ENCODE data around the gene GNAO1. TPM values are rescaled to one million over a fixed set of nuclear protein-coding genes. Genes with fewer than 3 reads are reported as not detected.

Gene GNAO1
- total RNA-seq, 1 donor from 2014 or later = 250 TPM

GRCh38 chr16:56288019-56288418 lies 96.7 kb downstream of the GNAO1 start:
- Mint-ChIP-seq H3K9me3 (ENCODE audit: unreplicated experiment) (peaks cover 19% of the 10 kb centered on the region), H3K27ac (ENCODE audit: unreplicated experiment) (no peak overlapping the region), H3K4me3 (ENCODE audit: unreplicated experiment) (no peak overlapping the region), H3K27me3 (ENCODE audit: unreplicated experiment) (peaks cover 7% of the 10 kb centered on the region), H3K4me1 (ENCODE audit: low read depth, unreplicated experiment) (peaks cover 35% of the 10 kb centered on the region), H3K36me3 (ENCODE audit: unreplicated experiment) (no peaks in the 10 kb centered on the region)
- TF ChIP-seq, protein P1, sequence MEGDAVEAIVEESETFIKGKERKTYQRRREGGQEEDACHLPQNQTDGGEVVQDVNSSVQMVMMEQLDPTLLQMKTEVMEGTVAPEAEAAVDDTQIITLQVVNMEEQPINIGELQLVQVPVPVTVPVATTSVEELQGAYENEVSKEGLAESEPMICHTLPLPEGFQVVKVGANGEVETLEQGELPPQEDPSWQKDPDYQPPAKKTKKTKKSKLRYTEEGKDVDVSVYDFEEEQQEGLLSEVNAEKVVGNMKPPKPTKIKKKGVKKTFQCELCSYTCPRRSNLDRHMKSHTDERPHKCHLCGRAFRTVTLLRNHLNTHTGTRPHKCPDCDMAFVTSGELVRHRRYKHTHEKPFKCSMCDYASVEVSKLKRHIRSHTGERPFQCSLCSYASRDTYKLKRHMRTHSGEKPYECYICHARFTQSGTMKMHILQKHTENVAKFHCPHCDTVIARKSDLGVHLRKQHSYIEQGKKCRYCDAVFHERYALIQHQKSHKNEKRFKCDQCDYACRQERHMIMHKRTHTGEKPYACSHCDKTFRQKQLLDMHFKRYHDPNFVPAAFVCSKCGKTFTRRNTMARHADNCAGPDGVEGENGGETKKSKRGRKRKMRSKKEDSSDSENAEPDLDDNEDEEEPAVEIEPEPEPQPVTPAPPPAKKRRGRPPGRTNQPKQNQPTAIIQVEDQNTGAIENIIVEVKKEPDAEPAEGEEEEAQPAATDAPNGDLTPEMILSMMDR (IDR thresholded peaks at IDR 0.05; ENCODE audit: partially characterized antibody, unreplicated experiment) = no peak
- DNase-seq = no peak

GRCh38 chr16:56289416-56289815 lies 98.1 kb downstream of the GNAO1 start:
- H3K27ac Mint-ChIP-seq (ENCODE audit: unreplicated experiment) = peak overlapping the region; percentile 88
- TF ChIP-seq, protein P1 (IDR thresholded peaks at IDR 0.05; ENCODE audit: partially characterized antibody, unreplicated experiment) = no peak
- H3K4me3 Mint-ChIP-seq (ENCODE audit: unreplicated experiment) = no peak overlapping the region
- H3K9me3 Mint-ChIP-seq (ENCODE audit: unreplicated experiment) = peaks cover 14% of the 10 kb centered on the region
- H3K36me3 Mint-ChIP-seq (ENCODE audit: unreplicated experiment) = no peaks in the 10 kb centered on the region
- DNase-seq = no peak
- H3K4me1 Mint-ChIP-seq (ENCODE audit: low read depth, unreplicated experiment) = peaks cover 32% of the 10 kb centered on the region
- H3K27me3 Mint-ChIP-seq (ENCODE audit: unreplicated experiment) = peaks cover 7% of the 10 kb centered on the region

DNA sequence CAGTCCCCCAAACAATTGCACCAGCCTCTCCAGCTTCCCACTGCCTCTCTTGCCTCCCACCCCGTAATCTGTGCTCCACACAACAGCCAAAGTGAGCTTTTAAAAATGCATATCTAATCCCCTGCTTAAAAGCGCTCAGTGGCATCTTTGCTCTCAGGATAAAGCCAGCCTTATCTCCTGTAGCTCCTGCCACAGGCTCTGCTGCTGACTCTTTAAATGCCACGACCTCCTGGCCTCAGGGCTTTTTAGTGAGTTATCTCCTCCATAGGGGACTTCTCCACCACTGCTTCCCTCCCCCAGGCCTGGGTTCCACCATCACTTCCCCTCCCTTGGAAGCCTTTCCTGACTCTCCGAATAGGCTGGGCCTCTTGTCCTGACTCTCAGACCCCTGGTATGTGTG lies 98.6 kb downstream of the GNAO1 start:
- Mint-ChIP-seq H3K36me3 (ENCODE audit: unreplicated experiment) (no peaks in the 10 kb centered on the region), H3K27ac (ENCODE audit: unreplicated experiment) (peak overlapping the region; percentile 88), H3K27me3 (ENCODE audit: unreplicated experiment) (peaks cover 7% of the 10 kb centered on the region), H3K9me3 (ENCODE audit: unreplicated experiment) (peaks cover 14% of the 10 kb centered on the region), H3K4me1 (ENCODE audit: low read depth, unreplicated experiment) (peaks cover 32% of the 10 kb centered on the region), H3K4me3 (ENCODE audit: unreplicated experiment) (peak overlapping the region; percentile 16)
- DNase-seq = no peak
- TF ChIP-seq, protein P1 (IDR thresholded peaks at IDR 0.05; ENCODE audit: partially characterized antibody, unreplicated experiment) = no peak

DNA sequence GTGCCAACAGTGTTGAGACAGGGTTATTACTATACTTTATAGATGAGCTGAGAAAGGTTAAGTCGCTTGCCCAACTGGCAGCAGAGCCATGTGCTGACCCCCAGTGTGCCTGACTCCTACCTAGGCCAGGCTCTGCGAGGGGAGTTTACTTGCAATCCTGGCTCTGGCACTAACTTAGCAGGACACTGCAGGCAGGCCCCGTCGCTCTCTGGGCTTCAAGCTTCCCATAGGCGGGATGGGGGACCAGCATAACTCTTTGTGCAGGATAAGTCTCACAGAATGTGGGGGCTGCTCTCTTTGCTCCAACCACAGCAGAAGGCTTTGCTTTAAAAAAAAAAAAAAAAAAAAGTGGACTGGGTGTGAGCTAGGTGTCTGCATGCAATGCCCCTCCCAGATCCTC lies 102.7 kb downstream of the GNAO1 start:
- Mint-ChIP-seq H3K4me1 (ENCODE audit: low read depth, unreplicated experiment) (peaks cover 32% of the 10 kb centered on the region), H3K4me3 (ENCODE audit: unreplicated experiment) (no peak overlapping the region), H3K9me3 (ENCODE audit: unreplicated experiment) (peaks cover 11% of the 10 kb centered on the region), H3K27me3 (ENCODE audit: unreplicated experiment) (peaks cover 9% of the 10 kb centered on the region), H3K36me3 (ENCODE audit: unreplicated experiment) (no peaks in the 10 kb centered on the region), H3K27ac (ENCODE audit: unreplicated experiment) (no peak overlapping the region)
- no peak for DNase-seq
- TF ChIP-seq, protein P1 (IDR thresholded peaks at IDR 0.05; ENCODE audit: partially characterized antibody, unreplicated experiment) = no peak

DNA sequence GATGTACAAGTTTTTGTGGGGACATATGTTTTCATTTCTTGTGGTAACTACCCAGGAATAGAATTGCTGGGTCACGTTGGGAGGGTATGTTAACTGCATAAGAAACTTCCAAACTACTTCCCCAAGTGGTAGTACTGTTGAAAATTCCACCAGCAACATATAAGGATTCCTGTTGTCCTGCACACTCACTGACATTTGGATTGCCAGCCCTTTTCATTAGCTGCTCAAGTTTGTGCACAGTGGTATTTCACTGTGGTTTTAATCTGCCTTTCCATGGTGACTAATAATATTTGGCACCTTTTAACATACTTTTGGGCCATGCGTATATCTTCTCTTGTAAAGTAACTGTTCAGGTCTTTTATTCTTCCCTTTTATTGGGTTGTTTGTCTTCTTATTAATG lies 103.3 kb downstream of the GNAO1 start:
- Mint-ChIP-seq H3K36me3 (ENCODE audit: unreplicated experiment) (no peaks in the 10 kb centered on the region), H3K27ac (ENCODE audit: unreplicated experiment) (no peak overlapping the region), H3K4me3 (ENCODE audit: unreplicated experiment) (no peak overlapping the region)

More for the DNA sequence above, 103.3 kb downstream of the GNAO1 start:
- DNase-seq = no peak
- TF ChIP-seq, protein P1 (IDR thresholded peaks at IDR 0.05; ENCODE audit: partially characterized antibody, unreplicated experiment) = no peak
- H3K9me3 Mint-ChIP-seq (ENCODE audit: unreplicated experiment) = peaks cover 5% of the 10 kb centered on the region
- peaks cover 30% of the 10 kb centered on the region for H3K4me1 Mint-ChIP-seq (ENCODE audit: low read depth, unreplicated experiment)
- peaks cover 8% of the 10 kb centered on the region for H3K27me3 Mint-ChIP-seq (ENCODE audit: unreplicated experiment)
